GM19463 (cell line): Measurements from ENCODE around the gene MADD.

Experiments
- ATAC-seq: cut with Tn5 transposase; IDR thresholded peaks from one replicate; pipeline ENCODE4 v1.9.1; 2021; ENCODE audit warnings: mild to moderate bottlenecking, moderate library complexity; ENCODE audit not compliant: unreplicated experiment

MADD gene

GRCh38 chr11:47336595-47336994, 66.7 kb downstream of the MADD start:
- ATAC-seq = no peak

- ATAC-seq = no peak
These were observed 67.4 kb downstream of the MADD start for GRCh38 chr11:47337229-47337924.

- ATAC-seq = no peak
These were observed 68.7 kb downstream of the MADD start for GRCh38 chr11:47338396-47339241.

DNA sequence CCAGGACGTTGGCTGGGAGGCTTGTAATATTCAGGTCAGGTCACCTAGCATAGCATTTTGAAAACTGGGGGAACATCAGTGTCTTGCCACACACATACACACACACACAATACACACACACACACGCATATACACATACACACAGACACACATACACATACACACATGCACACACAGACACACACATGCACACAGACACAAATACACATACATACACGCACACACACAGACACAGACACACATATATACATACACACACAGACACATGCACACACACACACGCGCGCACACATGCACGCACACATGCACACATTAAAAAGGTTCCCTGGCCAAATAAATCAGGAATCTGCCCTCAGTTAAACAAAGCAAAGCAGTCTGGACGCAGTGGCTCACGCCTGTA, 70.1 kb downstream of the MADD start:
- ATAC-seq = no peak

GRCh38 chr11:47340980-47341775, 71.2 kb downstream of the MADD start:
- ATAC-seq = no peak

- no peak for ATAC-seq
These were observed 72.3 kb downstream of the MADD start for GRCh38 chr11:47342036-47342803.

DNA sequence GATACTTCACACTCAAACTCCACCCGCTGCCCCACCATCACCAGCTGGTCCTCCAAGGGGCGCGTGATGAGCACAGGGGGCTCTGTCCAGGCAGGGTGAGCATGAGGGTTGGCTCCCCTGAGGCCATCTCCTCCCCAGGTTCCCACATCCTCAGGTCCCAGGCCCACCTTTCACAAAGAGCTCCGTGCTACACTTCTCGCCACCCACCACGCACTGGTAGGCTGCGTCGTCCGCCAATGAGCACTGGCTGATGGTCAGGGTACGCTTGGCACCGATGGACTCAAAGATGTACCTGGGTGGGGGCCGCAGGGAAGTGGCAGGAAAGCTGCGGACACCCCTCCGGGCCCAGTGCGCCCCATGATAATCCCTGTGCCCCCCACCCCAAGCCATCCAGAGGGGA, 72.9 kb downstream of the MADD start:
- no peak for ATAC-seq

DNA sequence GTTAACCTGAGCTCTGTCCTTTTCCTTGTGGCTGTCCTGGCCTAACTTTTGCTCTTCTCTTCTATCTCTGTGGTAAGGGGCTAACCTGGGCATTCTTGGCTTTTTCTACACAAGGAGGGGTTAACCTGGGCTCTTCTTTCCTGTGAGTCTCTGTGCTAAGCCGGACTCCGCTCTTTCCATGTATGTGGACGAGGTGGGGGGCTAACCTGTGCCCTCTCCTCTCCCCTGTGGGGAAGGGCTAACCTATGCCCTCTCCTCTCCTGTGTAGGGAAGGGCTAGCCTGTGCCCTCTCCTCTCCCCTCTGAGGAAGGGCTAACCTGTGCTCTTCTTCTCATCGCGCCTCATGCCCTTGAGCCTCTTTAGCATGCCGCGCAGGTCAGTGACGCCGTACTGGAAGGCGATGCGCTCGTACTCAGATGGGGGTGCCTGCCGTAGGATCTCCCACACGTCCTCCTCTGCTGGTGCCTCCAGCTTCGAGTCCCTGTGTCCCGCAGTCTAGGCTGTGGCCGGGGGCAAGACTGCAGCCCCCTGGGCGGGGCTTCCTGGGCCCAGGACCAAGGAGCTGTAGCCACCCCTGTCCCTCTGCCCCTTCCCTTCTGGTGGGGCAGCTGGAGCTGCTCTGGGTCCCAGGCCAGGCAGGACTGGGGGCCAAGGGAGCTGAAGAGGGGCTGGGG, 76.1 kb downstream of the MADD start:
- no peak for ATAC-seq

DNA sequence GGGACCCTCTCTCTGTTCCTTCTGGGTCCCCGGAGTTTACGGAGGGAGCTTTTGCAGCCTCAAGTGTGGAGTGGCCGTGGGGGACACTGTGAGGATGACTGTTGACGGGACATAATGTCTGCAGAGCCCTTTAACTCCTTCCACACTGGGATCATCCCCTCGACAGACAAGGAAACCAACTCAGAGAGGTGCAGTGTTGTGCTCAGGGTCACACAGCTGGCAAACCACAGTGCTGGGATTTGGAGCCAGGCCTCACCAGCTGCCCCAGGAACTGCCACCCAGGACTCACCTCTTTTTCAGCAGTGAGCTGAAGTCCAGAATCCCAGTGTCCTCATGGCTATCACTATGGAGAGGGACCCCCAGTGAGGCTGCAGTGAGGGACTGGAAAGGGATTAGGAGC, 77.2 kb downstream of the MADD start:
- no peak for ATAC-seq

DNA sequence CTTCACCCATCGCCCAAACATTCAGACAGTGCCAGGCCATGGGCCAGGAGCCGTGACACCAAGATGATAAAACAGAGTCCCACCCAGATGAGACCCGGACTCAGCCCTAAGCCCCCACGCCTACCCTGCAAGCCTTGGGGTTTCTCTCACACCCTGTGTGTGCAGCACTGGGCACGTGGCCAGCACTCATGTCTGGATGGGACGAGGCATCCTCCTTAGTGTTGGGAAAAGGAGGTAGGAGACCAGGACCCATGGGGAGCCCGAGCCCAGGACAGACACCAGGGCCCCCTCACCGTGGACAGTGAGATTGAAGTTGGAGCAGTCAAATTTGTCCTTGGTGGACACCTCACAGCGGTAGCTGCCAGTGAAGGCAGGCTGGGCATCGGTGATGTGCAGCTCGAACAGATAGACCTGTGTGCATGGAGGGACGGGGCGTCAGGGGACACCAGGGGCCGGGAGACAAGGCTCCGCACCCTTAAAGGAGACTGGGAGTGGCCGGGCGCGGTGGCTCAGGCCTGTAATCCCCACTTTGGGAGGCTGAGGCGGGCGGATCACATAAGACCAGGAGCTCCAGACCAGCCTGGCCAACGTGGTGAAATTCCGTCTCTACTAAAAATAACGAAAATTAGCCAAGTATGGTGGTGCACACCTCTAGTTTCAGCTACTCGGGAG, 78.3 kb downstream of the MADD start:
- ATAC-seq = no peak

GRCh38 chr11:47348859-47349258, 78.9 kb downstream of the MADD start:
- no peak for ATAC-seq

DNA sequence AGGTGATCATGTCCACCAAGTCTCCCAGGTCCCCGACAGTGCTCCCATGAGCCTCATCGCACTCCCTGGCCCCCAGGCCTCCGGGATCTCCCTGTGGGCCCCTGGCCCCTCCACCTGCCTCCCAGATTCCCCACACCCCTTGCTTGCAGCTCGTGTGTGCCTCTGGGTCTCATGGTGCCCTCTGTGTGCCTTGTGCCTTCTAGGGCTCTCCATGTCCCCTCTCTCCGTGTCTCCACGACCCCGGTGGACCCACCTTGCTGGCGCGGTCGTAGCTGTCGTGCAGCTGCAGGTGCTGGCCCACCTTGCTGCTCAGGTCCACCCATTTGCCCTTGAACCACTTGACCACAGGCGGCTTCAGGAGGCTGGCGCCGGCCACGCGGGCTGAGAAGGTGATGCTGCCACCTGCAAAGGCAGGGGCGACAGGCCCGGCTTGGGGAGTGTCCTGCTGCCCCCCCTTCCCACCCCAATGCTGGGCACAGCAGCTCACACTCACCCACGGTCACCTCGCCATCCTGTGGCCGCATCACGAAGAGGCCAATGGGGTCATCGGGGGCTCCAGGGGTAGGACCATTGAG, 79.7 kb downstream of the MADD start:
- ATAC-seq = no peak

- ATAC-seq = no peak
These were observed 80.4 kb downstream of the MADD start for GRCh38 chr11:47350315-47350714.

DNA sequence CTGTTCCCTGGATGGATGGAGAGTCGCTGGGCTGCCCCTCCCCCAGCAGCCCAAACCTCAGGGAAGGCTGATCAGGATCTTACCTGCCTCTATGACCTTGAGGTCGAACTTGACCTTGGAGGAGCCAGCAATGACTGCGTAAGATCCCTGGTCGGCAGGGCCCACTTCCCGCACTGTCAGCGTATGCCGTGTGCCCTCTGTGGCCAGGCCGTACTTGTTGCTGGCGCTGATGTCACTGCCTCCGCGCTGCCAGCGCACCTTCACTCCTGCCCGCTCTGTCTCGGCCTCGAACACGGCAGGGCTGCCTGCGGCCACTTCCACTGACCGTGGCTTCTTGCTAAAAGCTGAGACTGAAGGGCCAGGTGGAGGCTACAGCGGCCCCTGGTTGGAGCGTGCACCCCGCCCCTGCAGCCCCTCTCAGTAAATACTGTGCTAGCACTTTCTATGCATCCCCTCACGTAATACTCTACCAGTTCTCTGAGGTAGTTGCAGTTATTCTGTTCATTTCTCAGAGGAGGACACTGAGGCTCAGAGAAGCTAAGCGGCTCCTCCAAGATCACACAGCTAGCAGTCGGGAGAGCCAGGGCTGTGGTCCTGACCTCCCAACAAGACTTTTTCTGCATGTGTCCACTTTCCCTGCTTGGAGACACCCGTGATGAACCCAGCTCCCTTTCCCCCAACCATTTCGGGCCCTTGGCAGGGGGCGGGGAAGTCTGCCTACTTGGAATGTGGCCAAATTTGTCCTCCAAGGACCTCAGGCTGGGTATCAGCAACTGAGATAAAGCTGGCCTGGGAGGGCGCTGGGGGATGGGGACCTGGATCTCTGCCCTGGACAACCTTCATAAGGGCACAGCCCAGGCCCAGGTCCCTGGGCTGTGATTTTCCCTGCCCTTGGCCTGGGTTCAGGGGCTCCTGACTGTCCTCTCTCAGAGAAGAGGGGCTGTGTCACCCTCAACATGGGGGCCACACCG, 81.5 kb downstream of the MADD start:
- ATAC-seq = no peak

- no peak for ATAC-seq
These were observed 82.6 kb downstream of the MADD start, which contains the start of gene MYBPC3 for GRCh38 chr11:47352556-47352955. Gene MYBPC3 (minus strand): TSS chr11:47352702. CDS start chr11:47352647, 55 bp downstream.

DNA sequence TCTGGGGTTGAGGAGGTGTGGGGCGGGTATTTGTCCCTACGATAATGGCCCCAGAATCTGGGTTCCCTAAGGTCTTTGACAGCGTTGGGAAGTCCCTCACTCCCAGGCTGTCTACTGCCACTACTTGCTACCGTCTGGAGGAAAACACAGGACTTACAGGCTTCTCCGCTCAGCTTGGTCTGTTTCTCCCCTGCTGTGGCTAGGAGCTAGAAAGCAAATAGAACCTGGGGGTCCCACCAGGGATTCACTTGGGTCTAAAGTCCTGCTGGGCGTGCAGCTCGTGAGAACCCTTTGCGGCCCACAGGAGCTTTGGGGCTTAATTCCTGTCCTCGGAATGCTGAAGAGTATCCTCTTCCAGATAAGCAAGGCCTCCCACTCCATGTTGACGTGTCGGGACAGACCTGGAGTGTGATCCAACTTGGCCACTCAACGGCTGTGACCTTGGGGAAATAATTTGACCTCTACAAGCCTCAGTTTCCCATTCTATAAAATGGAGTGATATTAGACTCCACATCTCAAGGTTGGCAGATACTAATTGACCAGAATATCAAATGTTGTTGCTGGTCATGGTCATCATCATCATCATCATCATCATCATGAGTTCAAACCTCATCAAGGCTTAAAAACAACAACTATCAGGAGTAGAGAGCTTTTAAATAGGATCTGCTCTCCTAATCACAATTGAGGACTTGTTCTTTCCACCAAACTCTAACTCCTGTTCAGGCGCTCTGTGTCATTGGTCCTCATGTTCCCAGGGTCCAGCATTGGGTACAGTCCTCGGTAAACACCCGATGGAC, 84.2 kb downstream of the MADD start:
- ATAC-seq = no peak

- ATAC-seq = no peak
These were observed 85.0 kb downstream of the MADD start for GRCh38 chr11:47354913-47355282.
